ENCODE measurements around the gene HUS1.

GRCh38 chr7:47992446-47992845 is 13.0 kb upstream of the HUS1 start:
- TF ChIP-seq GATA2 (IDR thresholded peaks at IDR 0.05; ENCODE audit: low read depth, low read length) (no peak), GATA3 (IDR thresholded peaks at IDR 0.05; ENCODE audit: low read depth, low read length) (no peak)
